Liver (tissue), 3 donors: ENCODE measurements around the gene PRPH.

Experiments
- ATF3 ChIP-seq: IDR thresholded peaks from 2 replicates; pipeline ENCODE4 v1.6.1; 2016; ENCODE audit warnings: antibody characterized with exemption
- EGR1 ChIP-seq, 2 donors: IDR thresholded peaks; 2 replicates each; pipeline ENCODE4 v1.6.1; 2016 to 2018; ENCODE audit warnings: antibody characterized with exemption in 2 of 2, low read depth in 2 of 2
- FOXA2 ChIP-seq: IDR thresholded peaks from 2 replicates; pipeline ENCODE4 v1.6.1; 2016; ENCODE audit warnings: antibody characterized with exemption
- GABPA ChIP-seq, 2 donors: IDR thresholded peaks in 1 of 2; conservative IDR thresholded peaks in 1 of 2; 2 replicates each; pipeline ENCODE4 v1.6.1; 2016; ENCODE audit warnings: antibody characterized with exemption in 2 of 2, mild to moderate bottlenecking in 1 of 2, moderate library complexity in 1 of 2
- HNF4A ChIP-seq, 2 donors: conservative IDR thresholded peaks; 2 replicates each; pipeline ENCODE4 v1.6.1; 2016; ENCODE audit warnings: antibody characterized with exemption in 2 of 2, mild to moderate bottlenecking in 2 of 2
- JUND ChIP-seq, 2 donors: IDR thresholded peaks; 2 replicates each; pipeline ENCODE4 v1.6.1; 2016; ENCODE audit warnings: antibody characterized with exemption in 2 of 2
- RAD21 ChIP-seq, 2 donors: IDR thresholded peaks; 2 replicates each; pipeline ENCODE4 v1.6.1; 2016; ENCODE audit warnings: antibody characterized with exemption in 2 of 2, mild to moderate bottlenecking in 2 of 2
- SP1 ChIP-seq: IDR thresholded peaks from 2 replicates; pipeline ENCODE4 v1.6.1; 2018; ENCODE audit warnings: antibody characterized with exemption, mild to moderate bottlenecking
- TAF1 ChIP-seq: conservative IDR thresholded peaks from 2 replicates; pipeline ENCODE4 v1.6.1; 2016; ENCODE audit warnings: antibody characterized with exemption, mild to moderate bottlenecking
- YY1 ChIP-seq: IDR thresholded peaks from 2 replicates; pipeline ENCODE4 v1.6.1; 2016; ENCODE audit warnings: antibody characterized with exemption, mild to moderate bottlenecking
- ZBTB33 ChIP-seq: IDR thresholded peaks from 2 replicates; pipeline ENCODE4 v1.6.1; 2016; ENCODE audit warnings: antibody characterized with exemption
- TF ChIP-seq, protein P1 (sequence below): fragments of 150-350 bp; IDR thresholded peaks from 2 replicates; pipeline ENCODE4 v1.5.1; 2017; ENCODE audit warnings: improper control_type of control experiment, low read depth, low read length; ENCODE audit not compliant: missing input control
- TF ChIP-seq, protein P2 (sequence below): IDR thresholded peaks from 2 replicates; pipeline ENCODE4 v1.6.1; 2016; ENCODE audit warnings: antibody characterized with exemption, mild to moderate bottlenecking
- TF ChIP-seq, protein P3 (sequence below): IDR thresholded peaks from 2 replicates; pipeline ENCODE4 v1.6.1; 2016; ENCODE audit warnings: antibody characterized with exemption
- donor health status: healthy.
- donor health status: healthy.

GRCh38 chr12:49340095-49340870, 45.3 kb downstream of the PRPH start:
- no peak for TF ChIP-seq TAF1
- no peak for TF ChIP-seq EGR1 (IDR thresholded peaks at IDR 0.05; ENCODE audit: low read depth in 2 of 2)
- TF ChIP-seq, protein P1, sequence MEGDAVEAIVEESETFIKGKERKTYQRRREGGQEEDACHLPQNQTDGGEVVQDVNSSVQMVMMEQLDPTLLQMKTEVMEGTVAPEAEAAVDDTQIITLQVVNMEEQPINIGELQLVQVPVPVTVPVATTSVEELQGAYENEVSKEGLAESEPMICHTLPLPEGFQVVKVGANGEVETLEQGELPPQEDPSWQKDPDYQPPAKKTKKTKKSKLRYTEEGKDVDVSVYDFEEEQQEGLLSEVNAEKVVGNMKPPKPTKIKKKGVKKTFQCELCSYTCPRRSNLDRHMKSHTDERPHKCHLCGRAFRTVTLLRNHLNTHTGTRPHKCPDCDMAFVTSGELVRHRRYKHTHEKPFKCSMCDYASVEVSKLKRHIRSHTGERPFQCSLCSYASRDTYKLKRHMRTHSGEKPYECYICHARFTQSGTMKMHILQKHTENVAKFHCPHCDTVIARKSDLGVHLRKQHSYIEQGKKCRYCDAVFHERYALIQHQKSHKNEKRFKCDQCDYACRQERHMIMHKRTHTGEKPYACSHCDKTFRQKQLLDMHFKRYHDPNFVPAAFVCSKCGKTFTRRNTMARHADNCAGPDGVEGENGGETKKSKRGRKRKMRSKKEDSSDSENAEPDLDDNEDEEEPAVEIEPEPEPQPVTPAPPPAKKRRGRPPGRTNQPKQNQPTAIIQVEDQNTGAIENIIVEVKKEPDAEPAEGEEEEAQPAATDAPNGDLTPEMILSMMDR = no peak
- no peak for TF ChIP-seq SP1
- TF ChIP-seq JUND (IDR thresholded peaks at IDR 0.05) = no peak
- TF ChIP-seq, protein P2, sequence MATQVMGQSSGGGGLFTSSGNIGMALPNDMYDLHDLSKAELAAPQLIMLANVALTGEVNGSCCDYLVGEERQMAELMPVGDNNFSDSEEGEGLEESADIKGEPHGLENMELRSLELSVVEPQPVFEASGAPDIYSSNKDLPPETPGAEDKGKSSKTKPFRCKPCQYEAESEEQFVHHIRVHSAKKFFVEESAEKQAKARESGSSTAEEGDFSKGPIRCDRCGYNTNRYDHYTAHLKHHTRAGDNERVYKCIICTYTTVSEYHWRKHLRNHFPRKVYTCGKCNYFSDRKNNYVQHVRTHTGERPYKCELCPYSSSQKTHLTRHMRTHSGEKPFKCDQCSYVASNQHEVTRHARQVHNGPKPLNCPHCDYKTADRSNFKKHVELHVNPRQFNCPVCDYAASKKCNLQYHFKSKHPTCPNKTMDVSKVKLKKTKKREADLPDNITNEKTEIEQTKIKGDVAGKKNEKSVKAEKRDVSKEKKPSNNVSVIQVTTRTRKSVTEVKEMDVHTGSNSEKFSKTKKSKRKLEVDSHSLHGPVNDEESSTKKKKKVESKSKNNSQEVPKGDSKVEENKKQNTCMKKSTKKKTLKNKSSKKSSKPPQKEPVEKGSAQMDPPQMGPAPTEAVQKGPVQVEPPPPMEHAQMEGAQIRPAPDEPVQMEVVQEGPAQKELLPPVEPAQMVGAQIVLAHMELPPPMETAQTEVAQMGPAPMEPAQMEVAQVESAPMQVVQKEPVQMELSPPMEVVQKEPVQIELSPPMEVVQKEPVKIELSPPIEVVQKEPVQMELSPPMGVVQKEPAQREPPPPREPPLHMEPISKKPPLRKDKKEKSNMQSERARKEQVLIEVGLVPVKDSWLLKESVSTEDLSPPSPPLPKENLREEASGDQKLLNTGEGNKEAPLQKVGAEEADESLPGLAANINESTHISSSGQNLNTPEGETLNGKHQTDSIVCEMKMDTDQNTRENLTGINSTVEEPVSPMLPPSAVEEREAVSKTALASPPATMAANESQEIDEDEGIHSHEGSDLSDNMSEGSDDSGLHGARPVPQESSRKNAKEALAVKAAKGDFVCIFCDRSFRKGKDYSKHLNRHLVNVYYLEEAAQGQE = no peak
- no peak for TF ChIP-seq GABPA (IDR thresholded peaks at IDR 0.05 in 1 of 2, conservative IDR thresholded peaks at IDR 0.05 in 1 of 2)
- TF ChIP-seq RAD21 (IDR thresholded peaks at IDR 0.05) = no peak
- TF ChIP-seq, protein P3, sequence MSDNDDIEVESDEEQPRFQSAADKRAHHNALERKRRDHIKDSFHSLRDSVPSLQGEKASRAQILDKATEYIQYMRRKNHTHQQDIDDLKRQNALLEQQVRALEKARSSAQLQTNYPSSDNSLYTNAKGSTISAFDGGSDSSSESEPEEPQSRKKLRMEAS = no peak
- TF ChIP-seq HNF4A (conservative IDR thresholded peaks at IDR 0.05) = no peak
- no peak for TF ChIP-seq ZBTB33
- TF ChIP-seq YY1 = no peak
- TF ChIP-seq ATF3 = no peak
- no peak for TF ChIP-seq FOXA2
